Duodenal mucosa (tissue), 2 donors: ENCODE data around the gene SKAP2.

Experiments
- H3K27ac ChIP-seq: one replicate; pipeline ENCODE4 v1.7.0; 2013; ENCODE audit warnings: low read depth, low read length
- H3K27me3 ChIP-seq, 2 donors: one replicate each; pipeline ENCODE4 v1.7.0; 2013; ENCODE audit warnings: low read length in 2 of 2, control low read depth in 1 of 2; ENCODE audit not compliant: insufficient read depth in 2 of 2, control insufficient read depth in 1 of 2
- H3K36me3 ChIP-seq, 2 donors: one replicate each; pipeline ENCODE4 v1.7.0; 2013; ENCODE audit warnings: low read length in 2 of 2, control low read depth in 1 of 2; ENCODE audit not compliant: insufficient read depth in 2 of 2, control insufficient read depth in 1 of 2
- H3K4me1 ChIP-seq, 2 donors: one replicate each; pipeline ENCODE4 v1.7.0; 2013; ENCODE audit warnings: low read length in 2 of 2, control low read depth in 1 of 2; ENCODE audit not compliant: insufficient read depth in 2 of 2, control insufficient read depth in 1 of 2
- H3K4me3 ChIP-seq, 2 donors: one replicate each; pipeline ENCODE4 v1.7.0; 2013; ENCODE audit warnings: low read length in 2 of 2, low read depth in 1 of 2
- H3K9ac ChIP-seq, 2 donors: one replicate each; pipeline ENCODE4 v1.7.0; 2013; ENCODE audit warnings: low read length in 2 of 2, low read depth in 1 of 2
- H3K9me3 ChIP-seq, 2 donors: one replicate each; pipeline ENCODE4 v1.7.0; 2013; ENCODE audit warnings: low read length in 2 of 2, control low read depth in 1 of 2; ENCODE audit not compliant: control insufficient read depth in 1 of 2

The SKAP2 gene

GRCh38 chr7:26688936-26689506 lies 175.4 kb downstream of the SKAP2 start:
- H3K4me3 ChIP-seq, result no peak overlapping the region
- H3K9ac ChIP-seq, result no peak overlapping the region
- no peaks in the 10 kb centered on the region for H3K9me3 ChIP-seq
- no peak overlapping the region for H3K27ac ChIP-seq
- H3K27me3 ChIP-seq, result no peaks in the 10 kb centered on the region
- no peaks in the 10 kb centered on the region for H3K36me3 ChIP-seq
- peaks cover 4 to 14% of the 10 kb centered on the region in 2 donors for H3K4me1 ChIP-seq

DNA sequence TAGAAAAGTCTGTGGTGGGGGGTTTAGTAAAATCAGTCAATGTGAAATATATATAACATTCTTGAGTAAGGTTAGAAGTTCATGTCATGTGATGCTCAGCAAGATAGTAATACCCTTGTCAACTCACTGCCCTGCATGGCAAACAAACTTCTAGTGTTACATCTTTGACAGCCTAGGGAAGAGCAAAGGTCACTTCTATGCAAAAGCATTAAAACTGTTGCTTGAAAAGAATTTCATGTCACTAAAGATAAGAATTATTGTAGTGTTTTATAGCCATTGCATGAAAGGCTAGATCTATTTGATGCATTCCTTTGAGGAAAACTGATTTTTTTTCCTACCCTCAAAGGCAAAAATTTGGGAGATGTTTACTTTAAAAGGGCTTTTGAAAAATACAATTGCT lies 176.0 kb downstream of the SKAP2 start:
- Histone ChIP-seq H3K9me3 (no peaks in the 10 kb centered on the region), H3K9ac (no peak overlapping the region), H3K27ac (no peak overlapping the region), H3K27me3 (no peaks in the 10 kb centered on the region), H3K36me3 (no peaks in the 10 kb centered on the region), H3K4me3 (no peak overlapping the region), H3K4me1 (peaks cover 4 to 14% of the 10 kb centered on the region in 2 donors)

DNA sequence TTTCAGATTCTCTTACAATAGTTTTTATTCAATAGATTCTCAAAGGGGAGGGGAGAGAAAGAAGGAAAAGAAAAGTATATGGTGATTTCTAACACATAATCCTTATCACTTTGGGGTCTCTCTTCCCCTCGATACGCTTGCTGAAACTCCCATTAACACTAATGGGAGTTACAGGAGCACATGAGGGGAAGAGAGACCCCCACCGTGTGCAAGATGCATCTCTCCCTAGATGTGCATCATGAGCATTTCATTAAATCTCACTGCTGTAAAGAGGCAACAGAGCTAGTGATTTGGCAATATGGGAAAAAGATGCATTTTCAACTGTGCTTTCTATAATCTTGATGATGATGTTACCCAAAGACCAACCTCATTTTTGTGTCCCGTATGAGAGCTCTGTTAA lies 177.4 kb downstream of the SKAP2 start:
- Histone ChIP-seq H3K27ac (no peak overlapping the region), H3K4me1 (peaks cover 4 to 19% of the 10 kb centered on the region in 2 donors)

DNA sequence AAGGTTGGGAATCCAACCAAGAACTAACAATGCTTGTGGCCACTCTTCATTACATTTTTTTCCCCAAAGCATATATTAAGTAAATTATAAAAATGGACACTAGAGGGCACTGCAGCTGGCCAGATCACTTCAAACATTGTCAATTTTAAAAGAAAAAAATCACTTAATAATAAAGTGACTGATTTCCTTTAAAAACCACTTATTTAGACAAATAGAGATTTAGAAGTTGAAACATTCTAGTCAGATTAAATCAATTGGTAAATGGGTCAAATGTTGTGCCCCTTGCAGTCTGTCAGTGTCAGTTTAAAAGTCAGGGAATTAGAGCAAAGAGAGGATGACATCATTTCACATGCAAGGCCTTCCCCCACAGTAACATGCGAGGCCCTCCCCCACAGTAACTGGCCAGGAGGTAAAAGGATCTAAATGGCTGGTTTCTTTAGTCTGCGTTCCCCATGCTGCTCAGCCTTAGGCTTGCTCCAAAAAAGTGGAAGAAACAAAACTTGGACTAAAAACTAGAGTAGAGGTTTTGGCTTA lies 177.9 kb downstream of the SKAP2 start:
- Histone ChIP-seq H3K9ac (no peak overlapping the region), H3K4me1 (peaks cover 4 to 20% of the 10 kb centered on the region in 2 donors), H3K4me3 (no peak overlapping the region), H3K27me3 (no peaks in the 10 kb centered on the region), H3K36me3 (no peaks in the 10 kb centered on the region), H3K27ac (no peak overlapping the region), H3K9me3 (no peaks in the 10 kb centered on the region)

More for the DNA sequence above, 177.4 kb downstream of the SKAP2 start:
- Histone ChIP-seq H3K27me3 (no peaks in the 10 kb centered on the region), H3K9ac (no peak overlapping the region), H3K9me3 (no peaks in the 10 kb centered on the region), H3K4me3 (no peak overlapping the region), H3K36me3 (no peaks in the 10 kb centered on the region)

DNA sequence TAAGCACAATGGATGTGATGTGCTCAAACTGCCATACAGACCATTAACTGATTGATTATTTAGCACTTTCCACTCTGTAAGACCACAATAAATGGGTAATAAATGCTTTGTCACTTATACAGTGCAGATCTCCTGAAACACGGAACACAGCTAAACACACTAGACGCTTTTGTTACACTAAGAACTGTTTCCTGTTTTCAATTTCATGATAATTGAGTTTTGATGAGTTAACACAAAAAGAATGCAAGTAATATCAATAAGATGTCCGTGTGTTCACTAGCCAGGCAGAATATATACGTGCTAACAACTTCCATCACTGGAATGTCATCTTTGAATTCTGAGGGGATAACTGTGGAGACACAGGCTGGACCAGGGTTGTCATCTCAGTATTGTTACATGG lies 178.8 kb downstream of the SKAP2 start:
- Histone ChIP-seq H3K36me3 (no peaks in the 10 kb centered on the region), H3K27ac (no peak overlapping the region), H3K9ac (no peak overlapping the region), H3K4me3 (no peak overlapping the region), H3K9me3 (no peaks in the 10 kb centered on the region), H3K27me3 (no peaks in the 10 kb centered on the region), H3K4me1 (peaks cover 4 to 20% of the 10 kb centered on the region in 2 donors)

- H3K36me3 ChIP-seq, result no peaks in the 10 kb centered on the region
Measured at GRCh38 chr7:26684447-26684846, 179.9 kb downstream of the SKAP2 start.

DNA sequence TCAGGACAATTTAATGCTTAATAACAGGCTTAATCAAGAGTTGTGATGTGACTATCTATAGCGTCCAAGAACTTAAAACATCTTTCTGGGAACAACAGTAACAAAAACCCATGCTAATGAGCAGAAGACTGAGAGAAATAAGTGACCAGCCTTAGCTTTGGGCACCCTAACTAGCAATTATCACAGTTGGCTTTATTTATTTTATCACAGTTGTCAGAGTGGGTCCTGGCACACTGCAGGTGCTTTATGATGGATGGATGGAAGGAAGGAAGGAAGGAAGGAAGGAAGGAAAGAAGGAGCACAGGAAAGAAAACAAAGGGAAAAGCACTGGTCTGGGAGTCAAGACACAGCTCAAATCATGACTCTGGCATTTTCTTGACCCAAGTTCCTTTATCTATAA lies 181.1 kb downstream of the SKAP2 start:
- Histone ChIP-seq H3K36me3 (no peaks in the 10 kb centered on the region), H3K27me3 (no peaks in the 10 kb centered on the region), H3K4me3 (no peak overlapping the region), H3K27ac (no peak overlapping the region), H3K9ac (no peak overlapping the region), H3K4me1 (peaks cover 0 to 6% of the 10 kb centered on the region in 2 donors), H3K9me3 (no peaks in the 10 kb centered on the region)

More at GRCh38 chr7:26684447-26684846, 179.9 kb downstream of the SKAP2 start:
- H3K4me1 ChIP-seq, result peaks cover 0 to 18% of the 10 kb centered on the region in 2 donors
- H3K27me3 ChIP-seq, result no peaks in the 10 kb centered on the region
- H3K9ac ChIP-seq, result no peak overlapping the region
- H3K4me3 ChIP-seq, result no peak overlapping the region
- no peaks in the 10 kb centered on the region for H3K9me3 ChIP-seq
- H3K27ac ChIP-seq, result no peak overlapping the region

DNA sequence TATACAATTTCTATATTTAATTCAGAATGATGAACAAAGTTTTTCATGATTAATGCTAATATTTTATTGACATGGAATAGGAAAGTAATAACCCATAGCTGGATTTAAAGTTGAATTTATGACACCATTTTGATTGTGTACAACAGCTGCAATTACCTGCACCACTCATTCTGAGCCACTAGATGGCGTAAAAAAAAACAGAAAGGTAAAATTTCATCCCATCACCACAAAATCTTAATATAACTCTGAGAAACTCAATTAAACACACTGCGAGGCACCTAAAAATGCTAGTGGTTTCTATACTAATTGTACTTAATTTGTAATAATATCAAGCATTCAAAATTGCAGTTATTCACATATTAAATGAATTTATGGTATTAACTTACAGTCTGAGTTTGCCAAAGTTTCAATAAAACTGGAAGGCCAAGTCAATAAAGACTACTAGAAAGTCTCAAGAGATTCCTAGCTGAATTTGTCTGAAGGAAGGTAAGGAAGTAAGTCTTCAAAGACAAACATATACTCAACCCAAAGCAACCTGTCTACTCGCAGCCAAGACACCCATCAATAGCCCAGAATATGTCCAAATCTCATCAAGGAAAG lies 182.5 kb downstream of the SKAP2 start:
- Histone ChIP-seq H3K27ac (no peak overlapping the region), H3K27me3 (no peaks in the 10 kb centered on the region), H3K4me1 (peaks cover 0 to 6% of the 10 kb centered on the region in 2 donors), H3K9ac (no peak overlapping the region), H3K9me3 (no peaks in the 10 kb centered on the region), H3K4me3 (no peak overlapping the region), H3K36me3 (no peaks in the 10 kb centered on the region)

DNA sequence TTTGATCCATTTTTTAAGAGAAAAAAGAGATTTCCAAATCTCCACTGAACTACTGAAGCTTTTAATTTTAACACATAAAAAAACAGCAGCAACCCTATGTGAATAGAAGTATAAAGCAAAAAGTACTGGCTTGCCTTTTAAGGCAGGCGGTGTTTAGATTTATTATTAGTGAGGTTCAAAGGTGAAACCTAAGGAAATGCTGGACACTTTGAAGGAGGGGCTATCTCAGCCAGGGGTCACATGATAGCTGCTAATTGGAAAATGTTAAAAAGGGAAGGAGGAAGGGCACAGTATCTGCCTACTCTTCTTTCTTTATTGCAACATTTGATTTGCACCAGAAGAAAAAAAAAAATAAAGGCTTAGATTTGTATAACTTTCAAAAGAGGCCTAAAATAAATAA lies 183.8 kb downstream of the SKAP2 start:
- H3K9me3 ChIP-seq, result no peaks in the 10 kb centered on the region
- H3K4me3 ChIP-seq, result no peak overlapping the region
- no peaks in the 10 kb centered on the region for H3K27me3 ChIP-seq
- no peak overlapping the region for H3K9ac ChIP-seq
- H3K4me1 ChIP-seq, result peaks cover 0 to 6% of the 10 kb centered on the region in 2 donors
- H3K36me3 ChIP-seq, result no peaks in the 10 kb centered on the region
- no peak overlapping the region for H3K27ac ChIP-seq

- H3K27me3 ChIP-seq, result no peaks in the 10 kb centered on the region
- H3K36me3 ChIP-seq, result no peaks in the 10 kb centered on the region
- H3K9ac ChIP-seq, result no peak overlapping the region
- H3K4me3 ChIP-seq, result no peak overlapping the region
- no peak overlapping the region for H3K27ac ChIP-seq
- H3K4me1 ChIP-seq, result no peaks in the 10 kb centered on the region
- H3K9me3 ChIP-seq, result no peaks in the 10 kb centered on the region
Measured at GRCh38 chr7:26675143-26675887, 189.1 kb downstream of the SKAP2 start.
